Fibroblast of peridontal ligament (primary cell): Measurements from ENCODE around the gene HAUS3.
A peak's percentile ranks its signal among the peaks of the same experiment; 100 is the strongest.
"Not testable (repeated sequence)": the region's sequence is repeated elsewhere in the genome, so short reads cannot be mapped to it uniquely, and the experiment has no call there.

Experiments
- DNase-seq: peaks from one replicate; pipeline ENCODE4 v3.0.0-alpha.2; 2010; ENCODE audit errors: extremely low read depth

HAUS3 gene

DNA sequence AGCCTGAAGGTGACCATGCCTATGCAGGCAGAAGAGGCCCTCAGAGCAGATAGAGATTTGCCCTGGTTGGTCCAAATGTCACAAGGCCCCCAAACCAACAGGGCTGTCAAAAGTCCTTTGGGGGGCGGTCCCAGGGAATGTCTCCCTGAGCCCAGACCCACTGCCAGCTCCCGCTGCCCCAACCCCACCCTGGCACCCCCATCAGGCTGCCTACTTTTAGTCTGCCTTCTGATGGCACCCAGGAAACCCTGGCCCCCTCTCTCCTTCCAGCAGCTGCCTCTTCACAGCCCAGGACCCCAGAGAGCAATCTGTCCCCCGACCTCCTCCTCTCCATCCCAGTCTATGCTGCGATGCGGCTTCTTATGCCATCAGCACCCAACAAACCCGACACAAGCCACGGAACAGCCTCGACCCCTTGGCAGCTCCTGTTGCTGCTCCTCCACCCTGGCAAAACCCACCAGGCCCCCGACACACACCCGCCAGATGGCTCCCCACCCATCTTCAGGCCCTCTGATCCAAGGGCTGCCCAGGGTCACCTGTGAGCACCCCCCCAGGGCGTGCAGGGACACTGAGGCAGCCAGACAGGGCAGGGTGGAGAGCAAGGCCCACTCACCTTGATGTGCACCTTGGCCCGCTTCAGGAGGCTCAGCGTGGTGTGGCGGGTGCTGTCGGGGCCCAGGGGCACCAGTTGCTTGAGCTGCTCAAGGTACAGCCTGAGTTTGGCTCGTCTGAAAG lies 10.0 kb upstream of the HAUS3 start:
- no peak for DNase-seq

DNA sequence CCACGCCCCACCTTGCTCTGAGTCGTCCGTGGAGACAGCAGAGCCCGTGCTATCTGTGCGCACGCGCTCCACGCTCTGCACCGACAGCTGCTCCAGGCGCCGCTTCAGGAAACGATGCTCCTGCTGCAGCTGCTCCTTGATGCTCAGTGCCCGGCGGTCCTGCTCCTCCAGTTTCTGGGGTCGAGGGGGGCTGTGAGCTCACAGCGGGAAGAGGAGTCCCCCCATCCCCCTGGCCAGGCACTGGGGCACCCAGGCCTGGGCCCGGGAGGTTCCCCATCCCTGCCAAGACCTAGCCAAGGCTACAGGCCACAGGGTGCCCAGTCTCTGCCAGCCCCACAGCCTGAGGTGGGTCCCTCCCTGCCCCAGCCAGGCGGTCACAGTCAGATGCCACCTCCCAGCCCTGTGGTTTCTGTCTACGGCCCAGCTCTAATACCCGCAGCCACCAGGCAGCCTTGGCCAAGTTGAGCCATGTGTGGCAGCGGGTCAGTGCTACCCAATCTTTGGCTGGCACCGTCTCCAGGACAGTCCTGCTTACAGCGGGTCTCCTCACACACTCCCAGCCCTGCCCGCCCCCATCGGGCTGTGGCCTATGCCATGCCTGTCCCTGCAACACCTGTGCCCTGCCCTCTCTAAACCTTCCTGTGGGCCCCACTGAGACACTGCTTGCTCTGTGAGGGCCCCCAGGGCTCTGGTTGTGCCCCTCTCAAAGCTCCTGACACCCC lies 9.3 kb upstream of the HAUS3 start:
- no peak for DNase-seq

- DNase-seq = no peak
These were observed 8.6 kb upstream of the HAUS3 start for GRCh38 chr4:2250357-2251072.

DNA sequence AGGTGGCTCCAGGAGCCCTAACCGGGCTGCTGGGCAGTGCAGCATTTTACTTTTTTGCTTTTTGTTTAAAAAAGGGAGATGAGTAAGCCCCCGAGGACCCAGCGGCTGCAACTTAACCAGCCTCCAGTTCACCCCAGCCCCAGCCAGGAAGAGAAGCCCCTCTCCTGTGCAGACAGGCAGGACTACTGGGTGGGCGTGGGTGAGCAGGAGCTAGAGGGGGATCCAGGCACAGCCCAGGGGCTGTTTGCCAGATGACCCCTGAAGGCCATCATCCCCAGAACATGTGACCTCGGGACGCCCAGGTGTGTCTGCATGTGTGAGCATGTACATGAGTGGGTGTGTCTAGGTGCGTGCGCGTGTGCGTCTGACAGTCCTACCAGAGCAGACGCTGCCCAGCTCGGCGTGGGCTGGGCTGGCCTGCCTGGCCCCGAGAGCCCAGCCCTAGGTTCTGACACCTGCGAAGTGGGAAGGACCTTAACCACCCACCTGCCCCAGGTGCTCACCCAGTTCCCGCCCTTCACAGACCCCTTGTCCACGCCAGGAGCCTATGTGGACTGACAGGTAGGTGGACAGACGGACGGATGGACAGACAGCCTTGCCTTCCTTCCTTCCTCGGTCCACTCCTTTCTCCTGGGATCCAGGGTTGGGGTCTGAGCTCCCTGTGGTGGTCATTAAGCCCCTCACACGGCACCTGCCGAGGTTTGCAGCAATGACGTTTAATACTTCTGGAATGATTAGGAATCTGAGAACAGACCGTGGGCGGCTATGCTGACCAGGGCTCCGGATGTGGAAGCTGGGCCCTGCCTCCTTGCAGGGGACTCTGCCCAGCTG lies 7.8 kb upstream of the HAUS3 start:
- no peak for DNase-seq

- DNase-seq = no peak
These were observed 6.9 kb upstream of the HAUS3 start for GRCh38 chr4:2248821-2249261.

GRCh38 chr4:2248044-2248780 lies 6.3 kb upstream of the HAUS3 start:
- no peak for DNase-seq

- no peak for DNase-seq
These were observed 5.5 kb upstream of the HAUS3 start for GRCh38 chr4:2247128-2248043.

DNA sequence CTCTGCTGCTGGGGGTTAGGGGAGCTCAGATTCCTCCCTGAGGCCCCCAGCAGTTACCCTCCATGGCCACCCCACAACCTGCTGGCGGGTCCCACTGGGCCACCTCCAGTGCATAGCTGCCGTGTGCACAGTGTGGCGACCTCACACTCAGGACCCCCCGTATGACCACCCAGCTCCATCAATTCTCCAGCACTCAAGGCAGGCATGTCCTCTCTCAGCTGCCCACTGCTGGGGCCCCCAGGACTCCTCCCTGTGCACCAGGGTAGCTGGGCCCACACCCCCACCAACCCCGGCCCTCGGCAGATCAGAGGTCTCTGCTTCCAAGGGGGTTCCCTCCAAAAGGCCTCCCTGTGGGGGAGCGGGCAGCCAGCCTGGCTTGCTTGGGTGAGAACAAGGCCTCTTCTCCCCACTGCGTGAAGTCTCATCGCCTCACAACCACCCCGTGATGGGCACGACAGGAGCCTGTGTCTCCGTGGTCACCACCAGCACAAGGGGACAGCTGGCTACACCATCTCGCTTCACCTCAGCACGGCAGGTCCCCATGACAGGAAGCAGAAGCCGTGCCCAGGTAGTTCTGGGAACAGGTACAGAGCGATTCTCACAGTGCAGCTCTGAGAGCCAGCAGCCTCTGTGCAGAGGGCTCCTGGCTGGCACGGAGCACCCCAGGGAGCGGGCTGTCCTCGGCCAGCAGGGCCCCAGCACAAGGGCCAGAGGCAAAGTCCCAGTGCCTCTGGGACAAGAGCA lies 4.6 kb upstream of the HAUS3 start:
- DNase-seq = no peak

DNA sequence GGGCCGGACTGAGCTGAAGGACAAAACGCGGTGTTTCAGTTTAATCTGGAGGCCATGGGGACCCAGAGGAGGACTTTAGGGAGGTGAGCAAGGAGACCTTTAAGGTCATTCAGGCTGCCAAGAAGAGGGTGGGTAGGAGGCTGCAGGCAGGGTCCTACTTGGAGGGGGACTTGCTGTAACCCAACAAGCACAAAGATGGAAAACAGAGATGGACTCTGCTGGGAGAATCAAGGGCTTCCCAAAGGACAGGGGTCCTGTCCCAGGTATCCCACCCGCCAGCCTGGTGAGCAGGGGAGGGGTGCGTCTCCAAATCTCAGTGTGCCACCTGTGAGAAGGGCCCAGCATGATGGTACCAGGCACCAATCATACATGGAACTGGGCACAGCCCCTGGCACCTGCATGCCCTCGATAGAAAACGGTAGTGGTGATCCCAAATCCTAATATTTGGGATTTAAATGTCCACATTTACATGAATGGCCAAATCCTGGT lies 3.9 kb upstream of the HAUS3 start:
- no peak for DNase-seq

GRCh38 chr4:2245057-2245786 lies 3.3 kb upstream of the HAUS3 start:
- no peak for DNase-seq

DNA sequence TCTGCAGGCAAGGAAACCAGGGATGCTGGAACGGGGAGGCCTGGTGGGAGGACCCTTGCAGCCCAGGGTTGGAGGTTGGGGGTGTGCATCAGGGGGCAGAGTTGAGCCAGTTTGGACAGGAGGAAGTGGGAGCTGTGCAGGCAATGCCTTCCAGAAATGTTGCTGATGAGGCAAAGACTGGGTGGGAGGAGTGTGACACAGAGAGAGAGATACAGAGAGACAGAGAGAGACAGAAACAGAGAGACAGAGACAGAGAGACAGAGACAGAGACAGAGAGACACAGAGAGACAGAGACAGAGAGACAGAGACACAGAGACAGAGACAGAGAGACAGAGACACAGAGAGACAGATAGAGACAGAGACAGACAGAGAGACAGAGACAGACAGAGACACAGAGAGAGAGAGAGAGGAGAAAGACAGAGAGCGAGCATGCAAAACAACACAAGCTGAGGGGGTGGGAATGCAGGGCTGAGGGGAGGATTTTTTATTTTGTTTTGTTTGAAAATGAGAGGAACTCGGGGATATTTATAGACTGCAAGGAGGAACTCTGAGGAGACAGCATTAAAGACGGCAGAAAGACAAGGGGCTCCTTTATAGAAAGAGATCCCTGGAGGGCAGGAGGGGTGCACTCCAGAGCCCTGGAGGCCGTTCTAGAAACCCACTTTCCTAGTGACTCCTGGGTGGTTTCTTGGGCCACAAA lies 1.9 kb upstream of the HAUS3 start:
- peak; percentile 49 for DNase-seq

DNA sequence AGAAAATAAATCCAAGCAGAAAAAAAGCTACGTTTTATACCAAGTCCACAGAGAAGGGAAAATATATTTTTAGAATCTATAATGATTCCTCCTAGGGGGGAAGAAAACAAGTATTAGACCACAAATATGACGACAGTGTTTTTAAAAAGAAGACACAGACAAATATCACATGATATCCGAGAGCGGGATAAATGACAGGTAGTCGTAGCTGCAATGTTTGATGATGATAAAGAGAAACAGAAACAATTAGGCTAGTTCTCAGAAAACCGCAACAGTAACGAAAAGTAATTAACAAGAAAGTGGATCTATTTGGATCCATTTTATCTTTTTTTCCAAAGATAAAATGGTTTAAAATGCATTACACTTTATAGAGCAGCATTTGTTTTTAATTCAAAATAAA lies 918 bp downstream of the HAUS3 start:
- DNase-seq = no peak

DNA sequence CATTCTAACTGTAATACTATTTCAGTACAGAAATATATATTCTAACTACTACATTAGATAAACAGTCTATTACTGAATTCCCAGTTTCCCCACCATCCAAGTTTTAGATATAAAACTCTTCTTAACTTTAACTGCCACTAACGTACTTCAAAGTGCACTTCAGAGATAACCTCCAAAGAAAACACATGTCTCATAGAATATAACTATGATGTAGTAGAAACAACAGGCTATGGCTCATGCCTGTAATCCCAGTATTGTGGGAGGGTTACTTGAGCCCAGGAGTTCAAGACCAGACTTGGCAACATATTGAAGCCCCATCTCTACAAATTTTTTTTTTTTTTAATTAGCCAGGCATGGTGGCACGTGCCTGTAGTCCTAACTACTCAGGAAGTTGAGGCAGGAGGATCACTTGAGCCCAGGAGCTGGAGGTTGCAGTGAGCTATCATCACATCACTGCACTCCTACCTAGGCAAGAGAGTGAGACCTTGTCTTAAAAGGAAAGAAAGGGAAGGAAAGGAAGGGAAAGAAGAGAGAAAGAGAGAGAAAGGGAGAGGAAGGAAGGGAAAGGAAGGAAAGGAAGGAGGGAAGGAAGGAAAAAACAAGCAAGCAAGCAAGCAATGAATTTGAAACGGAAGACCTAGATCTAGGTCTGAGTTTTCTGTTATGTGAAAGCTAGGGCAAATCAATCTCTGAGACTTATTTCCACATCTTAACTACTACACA lies 4.8 kb downstream of the HAUS3 start:
- no peak for DNase-seq

DNA sequence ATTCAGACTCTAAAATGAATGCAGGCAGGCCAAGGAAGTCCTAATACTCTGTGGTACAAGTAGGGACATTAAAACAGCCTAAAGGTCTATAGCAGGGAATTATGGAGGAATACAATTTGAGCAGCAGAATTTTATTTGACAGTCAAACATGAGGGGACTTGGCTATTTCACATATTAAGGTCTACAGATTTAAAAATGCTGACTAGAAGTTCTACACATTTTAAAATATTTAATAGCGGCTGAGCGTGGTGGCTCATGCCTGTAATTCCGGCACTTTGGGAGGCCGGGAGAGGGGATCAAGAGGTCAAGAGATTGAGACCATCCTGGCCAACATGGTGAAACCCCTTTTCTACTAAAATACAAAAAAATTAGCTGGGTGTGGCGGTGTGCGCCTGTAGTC lies 10.8 kb downstream of the HAUS3 start:
- no peak for DNase-seq

GRCh38 chr4:2226261-2226660 lies 15.7 kb downstream of the HAUS3 start:
- no peak for DNase-seq

GRCh38 chr4:2222838-2223237 lies 19.1 kb downstream of the HAUS3 start:
- no peak for DNase-seq

DNA sequence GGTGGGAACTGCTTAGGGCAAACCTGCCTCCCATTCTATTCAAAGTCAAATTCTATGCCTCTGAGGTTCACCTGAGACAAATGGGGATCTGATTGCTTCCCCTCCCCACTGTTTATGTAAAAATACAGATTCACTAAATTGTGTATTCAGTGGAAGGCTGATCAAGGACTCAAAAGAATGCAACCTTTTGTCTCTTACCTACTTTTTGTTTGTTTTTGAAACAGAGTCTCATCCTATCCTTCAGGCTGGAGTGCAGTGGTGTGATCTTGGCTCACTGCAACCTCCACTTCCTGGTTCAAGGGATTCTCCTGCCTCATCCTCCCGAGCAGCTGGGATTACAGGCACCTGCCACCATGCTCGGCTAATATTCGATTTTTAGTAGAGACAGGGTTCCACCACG lies 20.5 kb downstream of the HAUS3 start:
- not testable (repeated sequence) for DNase-seq
